DMS153 treated with DMSO at 0.1 percent for 48 hours (cell line): Measurements from ENCODE around the gene DNM2.

ENCODE experiments used
- DNase-seq: peaks from one replicate; lab custom pipeline; 2025; ENCODE audit not compliant: unreplicated experiment; lab: John Stamatoyannopoulos, UW

DNM2 gene

DNA sequence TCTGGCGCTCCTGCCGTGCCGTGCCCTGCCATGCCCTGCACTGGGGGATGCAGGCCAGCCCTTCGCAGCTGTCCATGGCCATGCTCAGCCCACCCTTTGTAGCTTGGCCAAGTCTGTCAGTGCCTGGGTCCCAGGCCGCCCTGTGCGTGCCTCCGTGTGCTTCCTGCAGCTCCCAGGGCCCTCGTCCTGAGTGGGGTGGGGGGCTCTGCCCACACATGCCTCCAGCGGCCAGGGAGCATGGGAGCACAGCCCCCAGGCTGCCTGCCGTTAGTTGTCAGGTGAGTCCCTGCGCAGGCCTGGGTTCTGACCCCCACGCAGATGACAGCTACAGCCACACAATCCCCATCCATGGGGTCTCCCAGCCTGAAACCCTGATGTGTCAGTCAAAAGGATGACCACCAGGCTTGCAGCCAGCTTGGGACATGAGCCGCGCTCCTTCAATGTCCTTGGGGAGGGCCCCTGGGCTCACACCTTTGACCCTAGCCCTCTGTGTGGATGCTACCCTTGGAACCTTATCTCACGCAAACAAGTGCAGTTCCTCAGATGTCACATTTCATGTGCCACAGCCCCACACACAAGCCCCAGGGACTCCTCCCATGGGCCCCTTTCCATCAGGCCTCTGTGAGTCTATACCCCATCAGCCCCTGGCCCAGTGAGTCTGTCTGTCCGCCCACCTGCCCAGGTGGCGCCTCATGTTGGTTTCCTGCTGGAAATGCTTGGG lies 93.7 kb downstream of the DNM2 start:
- DNase-seq, result no peak

DNA sequence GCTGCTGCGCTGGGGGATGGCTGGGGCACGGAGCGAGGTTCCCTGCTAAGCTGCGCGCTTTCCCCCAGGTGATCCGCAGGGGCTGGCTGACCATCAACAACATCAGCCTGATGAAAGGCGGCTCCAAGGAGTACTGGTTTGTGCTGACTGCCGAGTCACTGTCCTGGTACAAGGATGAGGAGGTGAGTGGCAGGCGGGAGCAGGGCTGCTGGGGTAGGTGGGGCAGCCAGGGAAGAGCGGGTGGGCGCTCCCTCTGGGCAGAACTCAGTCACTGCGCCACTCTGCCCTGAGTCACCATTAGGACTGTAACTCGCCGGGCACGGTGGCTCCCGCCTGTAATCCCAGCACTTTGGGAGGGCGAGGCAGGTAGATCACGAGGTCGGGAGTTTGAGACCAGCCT lies 94.3 kb downstream of the DNM2 start:
- DNase-seq, result no peak

DNA sequence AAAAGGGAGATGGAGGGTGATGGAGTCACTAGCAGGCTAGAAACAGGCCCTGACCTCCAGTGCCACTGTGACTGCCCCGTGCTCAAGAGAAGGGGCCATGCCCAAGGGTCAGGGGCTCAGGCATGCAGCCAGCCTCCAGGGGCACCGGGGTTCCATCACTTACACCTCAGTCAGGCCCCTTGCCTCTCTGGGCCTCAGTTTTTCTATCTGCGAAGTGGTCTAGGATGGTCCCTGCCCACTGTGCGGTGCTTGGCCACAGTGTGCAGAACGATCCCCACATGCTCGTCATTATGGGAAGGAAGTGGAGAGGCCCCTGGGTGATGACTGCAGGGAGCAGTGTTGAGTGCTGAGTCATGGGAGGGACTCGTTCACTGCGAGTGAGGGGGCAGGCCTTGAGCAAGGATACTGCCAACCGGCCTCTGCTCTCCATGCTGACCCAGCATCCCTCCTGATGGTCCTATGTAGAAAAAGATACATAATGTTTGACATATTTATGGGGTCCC lies 95.1 kb downstream of the DNM2 start:
- no peak for DNase-seq

- no peak for DNase-seq
These were observed 97.2 kb downstream of the DNM2 start for GRCh38 chr19:10815007-10815536.

- DNase-seq, result no peak
These were observed 98.2 kb downstream of the DNM2 start for GRCh38 chr19:10815969-10816644.

DNA sequence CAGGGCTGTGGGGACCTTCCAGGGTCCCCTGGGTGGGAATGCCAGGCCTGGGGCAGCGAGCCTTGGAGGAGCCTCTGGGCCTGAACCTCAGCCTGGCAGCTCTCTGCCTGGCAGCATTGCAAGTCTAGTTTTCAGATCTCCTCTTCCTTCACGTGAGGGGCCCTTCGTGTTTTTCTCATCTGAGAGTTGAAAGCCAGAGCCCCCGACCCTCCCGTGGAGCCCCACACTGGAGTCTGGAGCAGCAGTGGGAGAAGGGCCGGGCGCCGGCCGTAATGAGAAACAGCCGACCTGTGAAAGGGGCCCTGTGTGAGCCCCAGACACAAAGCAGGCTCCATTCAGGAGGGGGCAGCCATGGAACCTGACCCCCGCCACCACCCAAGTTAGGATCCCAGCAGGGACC lies 98.8 kb downstream of the DNM2 start:
- DNase-seq, result no peak

DNA sequence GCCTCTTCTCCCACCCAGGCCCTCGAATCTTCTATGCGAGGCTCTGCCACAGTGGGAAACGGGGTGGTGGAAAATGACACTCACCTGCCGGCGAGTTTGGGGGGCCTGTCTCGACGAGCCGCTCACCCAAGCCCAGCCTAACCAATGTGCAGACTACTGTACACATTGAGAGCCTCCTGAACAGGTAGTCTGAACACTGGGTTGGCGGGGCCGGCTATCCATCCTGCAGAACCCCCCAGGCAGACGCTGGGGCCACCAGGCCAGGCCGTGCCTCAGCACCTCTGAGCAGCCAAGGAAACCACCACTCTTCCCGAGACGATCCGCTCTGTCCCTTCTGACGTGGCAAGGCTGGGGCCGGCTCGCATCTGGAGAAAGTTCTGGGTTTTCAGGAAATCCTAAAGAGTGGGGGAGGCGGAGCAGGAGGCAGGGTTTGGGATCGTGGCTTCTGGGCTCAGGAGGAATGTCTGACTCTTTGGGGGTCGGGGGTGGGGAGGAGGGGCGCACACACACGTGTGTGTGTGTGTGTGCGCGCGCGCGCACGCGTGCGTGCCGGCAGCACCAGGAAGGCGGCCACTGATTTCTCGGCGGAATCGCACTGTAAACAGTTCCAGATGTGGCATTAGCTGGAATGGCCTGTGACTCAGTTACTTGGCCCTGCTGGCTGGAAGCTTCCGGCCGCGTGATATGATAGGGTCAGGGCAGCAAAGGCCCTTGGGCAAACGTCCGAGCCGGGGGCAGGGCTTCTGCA lies 99.6 kb downstream of the DNM2 start:
- no peak for DNase-seq

DNA sequence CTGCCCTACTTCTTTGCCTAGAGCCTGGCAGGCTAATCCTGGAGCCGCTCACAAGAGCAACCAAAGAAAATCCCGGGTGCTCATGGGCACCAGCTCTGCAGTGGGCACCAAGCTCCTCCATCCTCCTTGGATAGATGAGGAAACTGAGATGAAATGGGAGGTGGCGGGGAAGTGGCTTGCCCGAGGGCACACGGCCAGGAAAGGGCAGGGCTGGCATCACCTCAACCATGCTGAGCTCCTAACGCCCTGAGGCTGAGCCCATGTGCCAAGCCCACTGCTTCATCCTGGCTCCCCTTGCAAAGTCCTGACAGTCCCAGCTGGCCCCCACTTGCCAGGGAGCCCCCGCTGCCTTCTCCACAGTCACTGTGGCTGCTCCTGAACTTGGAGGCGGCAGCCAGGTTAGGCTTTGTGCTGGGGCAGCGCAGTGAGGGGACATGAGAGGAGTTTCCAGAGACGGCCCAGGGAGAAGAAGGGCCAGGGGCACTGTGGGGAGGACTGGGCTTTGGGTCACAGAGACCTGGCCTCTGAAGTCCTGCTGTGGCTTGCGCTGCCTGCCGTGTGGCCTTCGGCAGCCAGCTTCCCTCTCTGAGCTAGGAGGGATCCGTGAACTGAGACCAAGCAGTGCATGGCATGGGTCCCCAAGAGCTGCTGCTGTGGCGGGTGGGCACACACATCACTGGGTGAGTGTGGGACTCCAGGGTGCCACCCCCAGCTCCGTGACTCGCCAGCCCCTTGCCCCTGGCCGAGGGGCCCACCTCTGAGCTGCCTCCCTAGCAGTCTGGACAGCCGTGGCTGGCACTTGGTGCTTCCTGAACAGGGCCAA lies 100.6 kb downstream of the DNM2 start:
- DNase-seq, result no peak

DNA sequence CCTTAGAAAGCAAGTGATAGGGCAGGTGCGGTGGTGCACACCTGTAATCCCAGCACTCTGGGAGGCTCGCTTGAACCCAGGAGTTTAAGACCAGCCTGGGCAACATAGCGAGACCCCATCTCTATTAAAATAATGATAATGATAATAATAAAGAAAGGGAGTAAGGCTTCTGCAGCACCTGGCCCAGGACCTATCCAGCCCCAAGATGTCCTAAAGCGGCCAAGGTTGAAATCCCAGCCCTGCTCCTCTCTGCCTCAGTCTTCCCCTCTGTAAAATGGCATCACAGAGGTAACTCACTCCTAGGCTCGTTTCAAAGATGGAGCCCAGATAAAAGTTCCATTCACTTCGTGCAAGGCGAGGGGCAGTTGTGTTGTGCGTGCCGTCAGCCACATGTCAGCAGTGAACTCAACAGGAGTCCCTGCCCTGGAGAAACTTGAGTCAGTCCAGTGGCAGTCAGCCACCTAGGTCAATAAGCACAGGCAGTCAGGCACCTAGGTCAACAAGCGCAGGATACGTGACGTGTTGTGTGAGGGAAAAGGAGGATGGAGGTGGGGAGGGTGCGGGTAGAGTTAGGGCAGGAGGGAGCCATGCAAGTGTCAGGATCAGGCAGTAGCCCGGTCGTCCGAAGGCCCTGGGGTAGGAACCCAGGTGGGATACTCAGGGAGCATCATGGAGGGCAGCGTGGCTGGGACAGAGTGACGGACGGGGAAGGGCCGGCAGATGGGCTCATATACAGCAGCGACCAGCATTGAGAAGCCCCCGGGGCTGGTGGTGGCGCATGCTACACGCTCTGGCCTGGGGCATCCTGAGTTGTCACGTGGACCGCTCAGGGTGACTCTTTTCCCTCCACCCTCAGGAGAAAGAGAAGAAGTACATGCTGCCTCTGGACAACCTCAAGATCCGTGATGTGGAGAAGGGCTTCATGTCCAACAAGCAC lies 101.5 kb downstream of the DNM2 start:
- no peak for DNase-seq

- no peak for DNase-seq
These were observed 102.3 kb downstream of the DNM2 start for GRCh38 chr19:10820173-10820572.

GRCh38 chr19:10823690-10824089 lies 105.8 kb downstream of the DNM2 start:
- no peak for DNase-seq

GRCh38 chr19:10826231-10826630 lies 108.4 kb downstream of the DNM2 start:
- DNase-seq, result no peak

- DNase-seq, result no peak
These were observed 109.0 kb downstream of the DNM2 start for GRCh38 chr19:10826846-10827245.

- no peak for DNase-seq
These were observed 111.3 kb downstream of the DNM2 start for GRCh38 chr19:10828981-10829821.

DNA sequence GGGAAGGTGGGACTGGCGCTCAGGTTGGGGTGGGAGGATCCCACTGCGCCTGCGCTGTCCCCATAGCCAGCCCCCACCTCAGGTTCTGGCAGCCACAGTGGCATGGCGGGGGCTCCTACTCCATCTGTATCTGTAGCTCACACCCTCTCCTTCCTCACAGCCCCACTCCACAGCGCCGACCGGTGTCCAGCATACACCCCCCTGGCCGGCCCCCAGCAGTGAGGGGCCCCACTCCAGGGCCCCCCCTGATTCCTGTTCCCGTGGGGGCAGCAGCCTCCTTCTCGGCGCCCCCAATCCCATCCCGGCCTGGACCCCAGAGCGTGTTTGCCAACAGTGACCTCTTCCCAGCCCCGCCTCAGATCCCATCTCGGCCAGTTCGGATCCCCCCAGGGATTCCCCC lies 112.1 kb downstream of the DNM2 start:
- DNase-seq, result no peak

DNA sequence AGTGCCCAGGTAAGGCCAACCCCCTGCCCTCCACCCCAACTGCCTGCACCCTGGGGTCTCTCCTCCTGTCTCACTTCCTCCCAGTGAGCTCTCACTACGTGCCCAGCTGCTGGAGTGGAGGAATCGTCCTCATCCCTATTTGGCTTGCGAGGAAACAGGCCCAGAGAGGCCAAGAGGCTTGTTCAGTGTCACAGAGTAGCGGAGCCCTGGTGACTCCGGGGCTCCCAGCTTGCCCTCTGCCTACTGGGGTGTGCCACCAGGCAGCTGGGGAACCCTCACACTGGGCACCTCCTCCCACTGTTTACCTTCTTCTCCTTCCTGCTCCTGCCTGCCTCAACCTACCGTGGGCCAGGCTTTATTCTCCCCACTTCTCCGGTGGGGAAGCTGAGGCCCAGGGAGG lies 112.5 kb downstream of the DNM2 start:
- DNase-seq, result no peak

GRCh38 chr19:10830931-10831779 lies 113.3 kb downstream of the DNM2 start:
- DNase-seq, result no peak
